Left hindlimb (tissue), 1 donor: Measurements from ENCODE around the gene CDH4.
"Not testable (repeated sequence)": the region's sequence is repeated elsewhere in the genome, so short reads cannot be mapped to it uniquely, and the experiment has no call there.

Source experiments
- DNase-seq: peaks from one replicate; pipeline ENCODE4 v3.0.0-alpha.2; 2018

Gene CDH4

GRCh38 chr20:61443443-61444126 lies 191.5 kb downstream of the CDH4 start:
- DNase-seq, result no peak

- DNase-seq, result no peak
Observed at GRCh38 chr20:61444637-61445036, 192.6 kb downstream of the CDH4 start.

GRCh38 chr20:61445138-61445537 lies 193.1 kb downstream of the CDH4 start:
- DNase-seq, result no peak

GRCh38 chr20:61445741-61446140 lies 193.7 kb downstream of the CDH4 start:
- no peak for DNase-seq

GRCh38 chr20:61447952-61448351 lies 195.9 kb downstream of the CDH4 start:
- DNase-seq, result no peak

GRCh38 chr20:61448386-61448785 lies 196.3 kb downstream of the CDH4 start:
- DNase-seq, result no peak

- DNase-seq, result no peak
Observed at GRCh38 chr20:61449057-61449609, 197.1 kb downstream of the CDH4 start.

- no peak for DNase-seq
Observed at GRCh38 chr20:61449916-61450315, 197.9 kb downstream of the CDH4 start.

- no peak for DNase-seq
Observed at GRCh38 chr20:61450549-61450948, 198.5 kb downstream of the CDH4 start.

GRCh38 chr20:61451009-61451408 lies 198.9 kb downstream of the CDH4 start:
- no peak for DNase-seq

- no peak for DNase-seq
Observed at GRCh38 chr20:61451953-61452352, 199.9 kb downstream of the CDH4 start.

GRCh38 chr20:61453219-61453618 lies 201.2 kb downstream of the CDH4 start:
- DNase-seq, result no peak

- not testable (repeated sequence) for DNase-seq
Observed at GRCh38 chr20:61453623-61454022, 201.6 kb downstream of the CDH4 start.

GRCh38 chr20:61454053-61454452 lies 202.0 kb downstream of the CDH4 start:
- DNase-seq, result no peak

- DNase-seq, result no peak
Observed at GRCh38 chr20:61455508-61456215, 203.6 kb downstream of the CDH4 start.

GRCh38 chr20:61457725-61458124 lies 205.7 kb downstream of the CDH4 start:
- DNase-seq, result no peak

- no peak for DNase-seq
Observed at GRCh38 chr20:61458146-61458746, 206.2 kb downstream of the CDH4 start.

GRCh38 chr20:61459266-61459665 lies 207.2 kb downstream of the CDH4 start:
- no peak for DNase-seq

GRCh38 chr20:61459705-61460104 lies 207.6 kb downstream of the CDH4 start:
- DNase-seq, result no peak

GRCh38 chr20:61460261-61461052 lies 208.4 kb downstream of the CDH4 start:
- no peak for DNase-seq

GRCh38 chr20:61461461-61461860 lies 209.4 kb downstream of the CDH4 start:
- no peak for DNase-seq

- DNase-seq, result no peak
Observed at GRCh38 chr20:61464307-61465303, 212.5 kb downstream of the CDH4 start.
